Activated CD4-positive, alpha-beta T cell treated with anti-CD3 and anti-CD28 coated beads, Interleukin-2, Interleukin-6, amounts not matched to agents 100 ng/mL and 50 ng/mL, durations not matched to agents 16 hours and 8 hours (primary cell): ENCODE results near the gene NDST4.

Source experiments
- DNase-seq: peaks from one replicate; pipeline ENCODE4 v3.0.0-alpha.2; 2020

Gene NDST4

GRCh38 chr4:115113506-115114106 is at the start of gene NDST4:
Gene NDST4 (minus strand): TSS chr4:115113620. CDS start chr4:115077036, 36,584 bp downstream.
- DNase-seq: no peak

DNA sequence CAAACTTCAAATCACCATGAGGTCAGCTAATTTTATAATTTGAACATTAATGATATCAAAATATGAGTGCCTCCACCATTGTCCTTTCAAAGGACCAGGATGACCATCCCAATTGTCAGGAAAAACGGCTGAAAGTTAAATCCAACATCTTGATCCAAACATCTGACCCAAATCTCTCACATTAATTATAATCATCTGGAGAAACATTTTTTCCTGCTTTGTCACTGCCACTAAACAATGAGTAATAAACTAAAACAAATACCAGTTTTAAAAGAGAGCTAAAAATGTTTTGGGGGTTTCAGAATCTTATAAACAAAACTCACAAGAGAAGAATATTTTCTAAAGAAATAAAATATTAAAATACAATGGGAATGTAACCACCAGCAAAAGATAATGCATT is 45.7 kb upstream of the NDST4 start:
- no peak for DNase-seq

DNA sequence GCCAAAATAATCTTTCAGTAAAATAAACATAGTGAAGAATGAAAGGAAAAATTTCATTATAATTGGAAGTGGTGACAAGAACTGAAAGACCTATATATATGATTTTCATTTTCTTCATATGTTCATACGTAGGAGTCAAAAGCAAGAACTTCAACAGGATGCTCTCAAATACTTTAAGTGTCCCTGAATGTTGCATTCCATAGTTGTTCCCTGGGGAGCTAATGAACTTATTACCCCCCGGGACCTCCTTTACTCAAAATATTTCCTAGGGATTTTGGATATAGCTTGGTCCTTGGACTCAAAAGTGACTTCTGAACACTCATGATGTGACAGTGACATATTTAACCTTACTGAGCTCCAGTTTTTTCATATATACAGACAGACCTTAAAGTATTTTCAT is 44.9 kb upstream of the NDST4 start:
- no peak for DNase-seq

DNA sequence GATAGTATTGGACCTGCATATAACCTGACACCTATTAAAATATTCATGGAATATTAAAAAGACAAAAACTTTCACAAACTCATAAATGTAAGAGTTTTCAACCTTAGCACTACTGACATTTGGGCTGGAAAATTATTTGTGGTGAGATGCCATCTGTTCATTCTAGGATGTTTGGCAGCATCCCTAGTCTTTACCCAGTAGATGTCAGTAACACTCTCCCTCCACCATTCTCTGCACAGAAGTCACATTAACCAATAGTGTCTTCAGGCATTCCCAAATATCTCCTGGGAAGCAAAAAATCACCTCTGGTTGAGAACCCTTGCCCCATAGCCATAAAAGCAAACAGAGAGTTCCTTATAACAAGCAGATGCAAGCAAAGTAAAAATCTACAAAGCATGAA is 41.4 kb upstream of the NDST4 start:
- DNase-seq: no peak

GRCh38 chr4:115152965-115153364 is 39.5 kb upstream of the NDST4 start:
- DNase-seq: no peak

- no peak for DNase-seq
Measured at GRCh38 chr4:115152081-115152480, 38.7 kb upstream of the NDST4 start.

DNA sequence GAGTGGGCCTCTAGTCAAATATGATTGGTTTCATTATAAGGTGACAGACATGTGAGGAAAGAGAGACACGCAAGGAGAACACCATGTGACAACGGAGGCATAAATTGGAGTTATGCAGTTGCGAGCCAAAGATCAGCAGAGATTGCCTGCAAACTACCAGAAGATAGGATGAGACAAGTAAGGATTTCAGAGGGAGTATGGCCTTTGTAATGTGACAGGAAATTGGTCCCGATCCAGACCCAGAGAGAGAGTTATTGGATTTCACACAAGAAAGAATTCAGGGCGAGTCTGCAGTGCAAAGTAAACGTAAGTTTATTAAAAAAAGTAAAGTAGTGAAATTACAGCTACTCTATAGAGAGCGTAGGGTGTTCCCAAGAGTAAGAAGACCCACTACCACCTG is 35.7 kb upstream of the NDST4 start:
- DNase-seq: no peak

- DNase-seq: no peak
Measured at GRCh38 chr4:115145393-115146160, 32.2 kb upstream of the NDST4 start.

DNA sequence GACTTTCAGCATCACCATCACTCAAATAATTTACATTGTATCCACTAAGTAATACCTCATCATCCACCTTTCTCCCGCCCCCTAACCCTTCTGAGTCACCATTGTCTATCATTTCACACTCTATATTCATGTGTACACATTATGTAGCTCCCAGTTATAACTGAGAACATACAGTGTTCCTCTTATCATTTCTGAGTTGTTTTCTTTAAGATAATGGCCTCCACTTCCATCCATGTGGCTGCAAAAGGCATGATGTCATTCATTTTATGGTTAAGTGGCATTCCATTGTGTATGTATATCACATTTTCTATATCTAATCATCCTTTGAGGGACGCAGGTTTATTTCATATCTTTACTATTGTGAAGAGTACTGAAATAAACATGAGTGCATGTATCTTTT is 14.6 kb upstream of the NDST4 start:
- DNase-seq: no peak

DNA sequence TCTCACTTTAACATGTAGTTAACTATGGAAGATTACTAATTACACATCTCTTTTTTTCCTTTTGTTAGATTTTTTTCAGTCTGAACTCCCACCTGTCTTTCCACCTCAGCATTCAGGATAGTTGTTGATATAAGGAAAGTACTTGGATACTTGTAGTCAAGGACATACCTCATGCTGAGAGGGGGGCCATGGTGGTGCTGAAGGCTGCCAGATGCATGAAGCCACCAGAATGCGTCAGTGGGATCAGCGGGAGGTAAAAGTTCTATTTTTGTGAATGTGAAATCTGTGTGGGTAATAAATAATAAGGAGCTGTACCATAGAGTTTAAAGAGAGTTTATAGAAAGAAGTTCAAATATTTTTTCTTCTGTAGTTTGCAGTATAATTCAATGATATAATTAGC is 13.1 kb upstream of the NDST4 start:
- DNase-seq: no peak

- DNase-seq: no peak
Measured at GRCh38 chr4:115121351-115122043, 8.1 kb upstream of the NDST4 start.

- no peak for DNase-seq
Measured at GRCh38 chr4:115119804-115120352, 6.5 kb upstream of the NDST4 start.

GRCh38 chr4:115117651-115118050 is 4.2 kb upstream of the NDST4 start:
- DNase-seq: no peak

DNA sequence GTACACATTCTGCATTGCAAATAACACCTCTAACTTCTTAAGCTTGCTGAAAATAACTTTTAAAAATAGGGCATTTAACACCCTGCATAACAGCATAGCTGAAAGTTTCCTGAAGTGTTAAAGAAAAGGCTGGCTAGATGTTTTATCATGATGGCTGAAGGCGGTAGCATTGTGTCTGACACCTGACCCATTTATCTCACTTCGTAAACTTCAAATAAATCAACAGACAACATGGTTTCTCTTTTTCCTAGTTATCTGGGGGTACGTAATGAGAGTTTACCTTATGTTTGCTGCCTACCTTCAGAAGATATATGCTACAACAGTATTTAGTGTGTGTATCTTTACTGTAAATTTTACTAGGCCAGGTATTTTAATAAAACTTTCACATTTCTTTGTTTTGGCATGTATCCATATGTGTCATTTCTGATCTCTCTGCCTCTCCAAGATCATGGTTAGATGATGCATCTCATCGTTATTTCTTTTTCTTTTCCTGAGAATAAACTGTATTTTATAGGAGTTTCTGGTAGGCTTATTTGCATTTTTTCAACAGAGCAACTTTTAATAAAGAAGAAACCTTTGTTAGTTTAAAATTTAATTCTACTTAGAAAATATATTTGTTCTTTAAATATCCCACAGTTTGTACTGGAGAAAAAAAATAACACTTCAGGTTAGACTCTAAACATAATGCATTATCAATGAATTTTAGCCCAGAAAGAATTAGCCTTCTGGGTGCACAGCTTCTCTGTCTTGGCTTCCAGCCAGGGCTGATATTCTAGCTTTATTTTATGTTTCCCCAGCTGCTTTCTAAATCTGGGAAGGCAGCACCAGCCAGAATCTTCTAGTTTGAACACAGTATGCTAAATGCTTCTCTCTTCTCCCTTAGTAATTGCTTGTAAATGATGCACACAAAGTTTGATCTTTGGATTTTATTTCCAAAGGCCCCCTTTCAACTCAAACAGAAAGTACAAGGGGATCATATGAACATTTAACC is 2.9 kb downstream of the NDST4 start:
- DNase-seq: no peak

DNA sequence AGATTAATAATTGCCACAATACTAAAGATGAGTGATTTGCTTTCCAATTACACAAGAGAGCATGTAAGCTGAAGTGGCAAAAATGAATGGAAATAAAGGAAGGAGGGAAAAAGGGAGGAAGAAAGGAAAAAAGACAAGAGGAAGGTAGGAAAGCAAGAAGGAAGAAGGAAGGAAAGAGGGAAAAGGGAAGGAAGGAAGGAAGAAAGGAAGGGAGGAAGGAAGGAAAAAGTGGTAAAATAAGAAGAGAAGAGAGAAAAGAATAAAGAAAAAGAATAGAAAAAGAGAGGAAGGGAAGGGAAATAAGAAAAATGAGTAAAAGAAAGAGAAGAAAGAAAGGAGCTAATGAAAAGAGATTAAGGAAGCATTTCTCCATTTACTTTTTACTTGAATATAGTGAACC is 4.6 kb downstream of the NDST4 start:
- no peak for DNase-seq

DNA sequence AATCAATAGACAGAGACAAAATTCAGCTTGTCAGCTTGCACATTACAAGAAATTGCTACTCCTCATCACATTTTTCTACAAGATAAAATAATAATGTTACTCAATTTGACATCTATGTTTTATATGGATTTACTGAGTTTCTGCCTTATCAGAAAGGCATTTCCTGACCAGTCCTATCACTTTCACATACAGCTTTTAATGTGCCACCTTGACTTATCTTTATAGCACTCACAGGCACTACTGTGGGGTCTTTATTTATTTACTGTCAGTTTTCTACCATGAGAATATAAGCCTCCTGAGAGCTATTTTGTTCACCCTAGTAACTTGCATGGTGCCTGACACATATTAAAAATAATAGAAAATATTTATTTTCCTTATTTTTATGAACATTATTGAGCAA is 6.0 kb downstream of the NDST4 start:
- no peak for DNase-seq

DNA sequence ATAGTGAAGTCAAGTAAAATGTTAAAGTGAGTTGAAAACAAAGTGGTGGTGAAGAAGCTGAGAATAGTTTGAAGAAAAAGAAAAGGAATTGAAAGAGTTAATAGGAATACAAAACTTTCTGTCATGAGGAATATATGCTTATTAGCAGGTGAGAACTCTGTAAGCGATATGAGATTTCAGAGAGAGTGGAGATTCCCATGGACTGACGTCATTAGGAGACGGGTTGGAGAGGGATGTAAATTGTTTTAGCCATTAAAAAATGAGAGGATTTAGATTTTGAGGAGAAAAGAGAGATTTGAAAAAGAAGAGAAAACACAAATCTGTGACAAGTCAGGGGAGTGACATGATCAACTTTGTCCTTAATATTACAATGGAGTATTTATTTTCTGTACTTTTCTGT is 11.7 kb downstream of the NDST4 start:
- no peak for DNase-seq

GRCh38 chr4:115090483-115091075 is 22.8 kb downstream of the NDST4 start:
- DNase-seq: peak; percentile 36

DNA sequence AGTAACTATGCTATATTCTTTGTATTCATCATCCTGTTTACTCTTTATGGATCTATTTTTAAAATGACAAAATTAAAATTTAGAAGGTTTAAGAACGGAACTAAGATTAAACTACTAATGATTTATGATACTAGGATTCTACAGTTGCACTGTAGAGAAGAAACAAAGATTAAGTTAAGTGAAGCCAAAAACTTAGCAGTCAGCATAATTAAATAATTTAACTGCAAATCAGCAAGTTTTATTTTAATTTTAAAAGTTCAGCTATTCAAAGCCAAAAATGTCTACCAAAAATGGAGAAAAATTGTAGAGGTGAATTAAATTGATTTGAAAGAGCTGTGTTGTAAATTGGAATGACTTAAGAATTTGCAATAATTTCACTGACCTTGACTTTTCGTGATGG is 30.8 kb downstream of the NDST4 start:
- no peak for DNase-seq

GRCh38 chr4:115076691-115077090 is 36.7 kb downstream of the NDST4 start:
- peak; percentile 1 for DNase-seq

DNA sequence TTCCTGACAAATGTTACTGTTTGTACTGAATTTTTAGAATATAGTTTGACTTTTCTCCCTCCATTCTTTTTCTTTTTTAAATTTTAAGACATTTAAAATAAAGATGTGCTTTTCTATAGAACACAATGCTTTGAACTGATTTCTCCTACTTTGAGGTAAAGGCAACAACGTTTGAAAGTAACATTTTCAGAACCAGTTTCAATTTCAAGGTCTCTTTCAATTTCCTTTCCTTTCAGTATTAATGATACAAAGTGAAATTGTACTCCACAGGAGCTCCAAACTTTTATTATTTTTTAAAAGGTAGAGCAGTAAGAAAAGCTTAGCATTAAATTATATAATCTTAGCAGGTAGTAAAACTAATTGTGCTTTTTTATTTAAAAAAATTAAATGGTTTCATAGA is 54.9 kb downstream of the NDST4 start:
- no peak for DNase-seq

DNA sequence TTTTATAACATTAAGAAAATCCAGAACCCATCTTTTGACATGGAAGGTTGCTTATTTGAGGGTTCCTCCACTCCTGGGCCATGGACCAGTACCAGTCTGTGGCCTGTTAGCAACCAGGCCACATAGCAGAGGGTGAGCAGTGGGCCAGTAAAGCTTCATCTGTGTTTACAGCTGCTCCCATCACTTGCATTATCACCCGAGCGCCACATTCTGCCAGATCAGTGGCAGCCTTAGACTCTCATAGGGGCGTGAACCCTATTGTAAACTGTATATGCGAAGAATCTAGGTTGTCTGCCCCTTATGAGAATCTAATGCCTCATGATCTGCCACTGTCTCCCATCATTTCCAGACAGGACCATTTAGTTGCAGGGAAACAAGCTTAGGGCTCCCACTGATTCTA is 58.6 kb downstream of the NDST4 start:
- DNase-seq: no peak
